Skeletal muscle cell (primary cell): ENCODE results near the gene ANGPTL8.

Source experiments
- DNase-seq: peaks from one replicate; pipeline ENCODE4 v3.0.0-alpha.2; 2010; ENCODE audit warnings: low read depth
- H3K4me3 ChIP-seq: 2 replicates; pipeline ENCODE4 v1.5.1; 2011; ENCODE audit warnings: low read depth, mild to moderate bottlenecking, control low read depth, low read length, moderate library complexity

Gene ANGPTL8

GRCh38 chr19:11279505-11280236, 40.3 kb downstream of the ANGPTL8 start:
- no peak for DNase-seq
- H3K4me3 ChIP-seq: no peak overlapping the region

GRCh38 chr19:11281356-11282049, 42.1 kb downstream of the ANGPTL8 start:
- no peak overlapping the region for H3K4me3 ChIP-seq
- no peak for DNase-seq

GRCh38 chr19:11284515-11284914, 45.1 kb downstream of the ANGPTL8 start:
- DNase-seq: no peak
- no peak overlapping the region for H3K4me3 ChIP-seq

GRCh38 chr19:11286312-11286974, 47.0 kb downstream of the ANGPTL8 start:
- H3K4me3 ChIP-seq: no peak overlapping the region
- DNase-seq: no peak

GRCh38 chr19:11288349-11288748, 48.9 kb downstream of the ANGPTL8 start:
- H3K4me3 ChIP-seq: no peak overlapping the region
- no peak for DNase-seq

- H3K4me3 ChIP-seq: no peak overlapping the region
- DNase-seq: no peak
These were observed 50.8 kb downstream of the ANGPTL8 start for GRCh38 chr19:11290256-11290655.

- no peak for DNase-seq
- H3K4me3 ChIP-seq: no peak overlapping the region
These were observed 52.0 kb downstream of the ANGPTL8 start for GRCh38 chr19:11291415-11291814.
